HUES6 (cell line): ENCODE data around the gene CBX1.
A peak's percentile ranks its signal among the peaks of the same experiment; 100 is the strongest.

Experiments used
- H3K27ac ChIP-seq: 2 replicates; pipeline ENCODE4 v1.7.0; 2013; ENCODE audit warnings: low read depth, mild to moderate bottlenecking, low read length, inconsistent platforms
- H3K27me3 ChIP-seq: 2 replicates; pipeline ENCODE4 v1.6.1; 2013; ENCODE audit warnings: low read length; ENCODE audit not compliant: control insufficient read depth, insufficient read depth
- H3K36me3 ChIP-seq: 2 replicates; pipeline ENCODE4 v1.6.1; 2013; ENCODE audit warnings: low read length; ENCODE audit not compliant: control insufficient read depth, insufficient read depth
- H3K4me1 ChIP-seq: 2 replicates; pipeline ENCODE4 v1.6.1; 2013; ENCODE audit warnings: low read length; ENCODE audit not compliant: control insufficient read depth, insufficient read depth
- H3K4me3 ChIP-seq: 2 replicates; pipeline ENCODE4 v1.5.1; 2013; ENCODE audit warnings: low read depth, low read length
- H3K9ac ChIP-seq: one replicate; pipeline ENCODE4 v1.6.1; 2013; ENCODE audit warnings: mild to moderate bottlenecking, low read length
- H3K9me3 ChIP-seq: 2 replicates; pipeline ENCODE4 v1.6.1; 2013; ENCODE audit warnings: low read depth, low read length; ENCODE audit not compliant: control insufficient read depth, insufficient read depth

The CBX1 gene

DNA sequence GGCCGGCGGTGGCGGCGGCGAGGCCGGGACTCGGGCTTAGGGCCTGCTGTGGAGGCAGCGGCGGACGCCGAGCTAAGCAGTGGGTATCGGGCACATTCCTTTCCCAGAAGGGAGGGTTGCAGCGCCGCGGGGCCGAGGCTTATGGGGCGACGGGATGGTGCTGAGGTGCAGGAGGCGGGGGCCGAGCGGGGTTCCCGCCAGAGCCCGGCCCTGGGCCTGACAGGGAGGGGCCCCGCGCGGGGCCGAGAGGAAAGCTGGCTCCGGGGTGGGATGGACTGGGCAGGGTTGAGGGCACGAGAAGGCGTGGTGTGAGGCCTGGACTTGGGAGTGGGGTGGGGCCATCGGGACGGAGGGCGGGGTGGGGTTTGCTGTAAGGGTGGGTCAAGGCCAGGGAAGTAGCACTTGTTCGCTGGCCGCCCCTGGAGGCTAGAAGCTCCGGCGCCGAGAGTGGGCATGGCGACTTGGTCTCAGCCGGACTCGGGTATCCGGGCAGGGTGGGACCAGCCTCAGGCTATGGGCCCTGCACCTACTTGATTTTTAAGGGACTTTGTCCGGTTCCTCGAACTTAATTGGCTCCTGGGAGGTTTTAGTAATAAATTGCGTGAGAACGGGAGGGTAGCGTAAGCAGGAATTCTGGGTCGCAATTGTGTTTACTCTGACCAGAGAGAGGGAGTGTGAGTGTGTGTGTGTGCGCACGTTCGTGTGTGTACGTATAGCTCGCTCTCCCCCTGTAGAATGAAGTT lies 52.7 kb downstream of the CBX1 start:
- Histone ChIP-seq H3K4me3 (peak overlapping the region; percentile 62), H3K36me3 (peaks cover 27% of the 10 kb centered on the region), H3K27ac (peak overlapping the region; percentile 90), H3K27me3 (no peaks in the 10 kb centered on the region), H3K9ac (peak overlapping the region; percentile 92), H3K4me1 (peaks cover 50% of the 10 kb centered on the region), H3K9me3 (no peaks in the 10 kb centered on the region)

GRCh38 chr17:48047741-48048383 lies 53.4 kb downstream of the CBX1 start, which contains the start of gene NFE2L1:
TSS of gene NFE2L1 (plus strand) at chr17:48048359. CDS start at chr17:48051119, 2,760 bp downstream.
- H3K9ac ChIP-seq, result peak within 1 kb of the TSS; percentile 92
- peak within 1 kb of the TSS; percentile 82 for H3K4me3 ChIP-seq
- peak within 1 kb of the TSS; percentile 90 for H3K27ac ChIP-seq
- H3K9me3 ChIP-seq, result no peaks in the 10 kb centered on the region
- no peaks in the 10 kb centered on the region for H3K27me3 ChIP-seq
- peaks cover 43% of the 10 kb centered on the region for H3K4me1 ChIP-seq
- peaks cover 23% of the 10 kb centered on the region for H3K36me3 ChIP-seq

DNA sequence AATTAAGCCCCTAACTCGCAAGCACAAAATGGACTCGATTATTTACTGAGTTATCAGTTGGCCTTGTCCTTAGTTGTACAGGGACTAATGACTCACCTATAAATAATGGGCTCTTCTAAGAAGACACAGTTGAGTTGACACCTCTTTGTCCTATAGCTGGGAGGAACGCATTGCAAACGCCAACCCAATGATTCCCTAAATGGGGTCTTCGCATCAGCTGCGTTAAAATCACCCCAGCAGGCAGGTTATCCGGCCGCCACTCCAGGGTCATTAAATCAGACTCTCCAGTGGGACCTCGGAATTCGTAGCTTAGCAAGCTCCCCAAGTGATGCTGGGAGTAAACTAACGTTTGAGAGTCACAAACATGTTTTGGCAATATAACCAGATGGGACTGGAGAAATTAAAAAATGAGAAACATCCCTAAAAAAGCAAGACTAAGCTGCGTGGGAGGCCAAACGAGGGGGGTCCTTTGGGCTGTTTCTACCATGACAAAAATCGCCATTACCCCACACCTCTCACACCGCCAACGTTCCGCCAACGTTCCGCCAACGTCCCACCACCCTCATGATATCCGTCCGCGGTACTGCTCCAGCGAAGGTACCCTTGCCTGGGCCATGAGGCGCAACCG lies 54.1 kb downstream of the CBX1 start:
- H3K4me3 ChIP-seq, result peak overlapping the region; percentile 82
- H3K27ac ChIP-seq, result peak overlapping the region; percentile 81
- peaks cover 17% of the 10 kb centered on the region for H3K36me3 ChIP-seq
- no peaks in the 10 kb centered on the region for H3K9me3 ChIP-seq
- H3K27me3 ChIP-seq, result no peaks in the 10 kb centered on the region
- H3K9ac ChIP-seq, result peak overlapping the region; percentile 92
- H3K4me1 ChIP-seq, result peaks cover 37% of the 10 kb centered on the region

DNA sequence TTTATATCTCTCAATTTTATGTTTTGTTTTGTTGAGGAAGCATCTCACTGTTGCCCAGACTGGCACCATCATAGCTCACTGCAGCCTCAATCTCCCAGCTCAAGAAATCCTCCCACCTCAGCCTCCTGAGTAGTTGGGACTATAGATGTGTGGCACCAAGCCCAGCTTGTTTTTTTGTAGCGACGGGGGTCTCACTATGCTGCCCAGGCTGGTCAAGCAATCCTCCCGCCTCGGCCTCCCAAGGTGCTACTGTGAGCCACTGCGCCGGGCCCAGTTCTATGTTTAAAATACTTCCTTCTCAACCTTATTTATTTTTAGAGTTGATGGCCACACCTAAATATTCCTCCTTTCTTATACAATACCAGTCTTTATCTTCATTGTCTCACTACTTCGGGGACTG lies 55.0 kb downstream of the CBX1 start:
- peaks cover 29% of the 10 kb centered on the region for H3K4me1 ChIP-seq
- no peak overlapping the region for H3K27ac ChIP-seq
- no peaks in the 10 kb centered on the region for H3K9me3 ChIP-seq
- H3K27me3 ChIP-seq, result no peaks in the 10 kb centered on the region
- H3K9ac ChIP-seq, result no peak overlapping the region
- H3K36me3 ChIP-seq, result peaks cover 9% of the 10 kb centered on the region
- peak overlapping the region; percentile 82; the same call in 1 of the 2 replicates for H3K4me3 ChIP-seq

- peaks cover under 1% of the 10 kb centered on the region for H3K36me3 ChIP-seq
- H3K27me3 ChIP-seq, result no peaks in the 10 kb centered on the region
- H3K4me1 ChIP-seq, result peaks cover 20% of the 10 kb centered on the region
- H3K9ac ChIP-seq, result no peak overlapping the region
- no peak overlapping the region for H3K4me3 ChIP-seq
- H3K9me3 ChIP-seq, result no peaks in the 10 kb centered on the region
- no peak overlapping the region for H3K27ac ChIP-seq
Measured at GRCh38 chr17:48045316-48046001, 55.8 kb downstream of the CBX1 start.

- H3K4me3 ChIP-seq, result no peak overlapping the region
- H3K9ac ChIP-seq, result no peak overlapping the region
- H3K27me3 ChIP-seq, result no peaks in the 10 kb centered on the region
- no peaks in the 10 kb centered on the region for H3K36me3 ChIP-seq
- H3K9me3 ChIP-seq, result no peaks in the 10 kb centered on the region
- H3K4me1 ChIP-seq, result peaks cover 15% of the 10 kb centered on the region
- no peak overlapping the region for H3K27ac ChIP-seq
Measured at GRCh38 chr17:48044851-48045250, 56.4 kb downstream of the CBX1 start.

DNA sequence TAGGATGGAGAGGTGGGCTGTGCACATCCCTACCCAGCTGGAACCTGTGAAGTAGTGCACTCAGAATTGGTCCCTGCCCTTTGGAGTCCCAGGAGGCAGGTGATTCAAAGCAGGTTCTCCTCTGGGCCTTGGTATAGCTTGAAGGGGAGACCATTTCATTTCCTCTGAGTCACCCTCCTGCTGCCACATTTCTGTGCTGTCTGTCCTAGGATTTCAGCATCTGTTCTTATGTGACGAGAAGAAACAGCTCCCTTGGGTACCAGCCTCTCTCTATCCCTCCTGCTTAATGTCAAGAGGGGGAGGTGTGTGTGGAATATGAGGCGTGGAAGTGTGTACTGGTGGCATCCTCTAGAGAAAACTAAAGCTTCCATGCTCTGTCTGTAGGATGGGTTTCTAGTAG lies 58.1 kb downstream of the CBX1 start:
- no peaks in the 10 kb centered on the region for H3K9me3 ChIP-seq
- H3K27ac ChIP-seq, result no peak overlapping the region
- peaks cover 15% of the 10 kb centered on the region for H3K27me3 ChIP-seq
- H3K36me3 ChIP-seq, result no peaks in the 10 kb centered on the region
- H3K4me1 ChIP-seq, result peaks cover 16% of the 10 kb centered on the region
- no peak overlapping the region for H3K4me3 ChIP-seq
- no peak overlapping the region for H3K9ac ChIP-seq

DNA sequence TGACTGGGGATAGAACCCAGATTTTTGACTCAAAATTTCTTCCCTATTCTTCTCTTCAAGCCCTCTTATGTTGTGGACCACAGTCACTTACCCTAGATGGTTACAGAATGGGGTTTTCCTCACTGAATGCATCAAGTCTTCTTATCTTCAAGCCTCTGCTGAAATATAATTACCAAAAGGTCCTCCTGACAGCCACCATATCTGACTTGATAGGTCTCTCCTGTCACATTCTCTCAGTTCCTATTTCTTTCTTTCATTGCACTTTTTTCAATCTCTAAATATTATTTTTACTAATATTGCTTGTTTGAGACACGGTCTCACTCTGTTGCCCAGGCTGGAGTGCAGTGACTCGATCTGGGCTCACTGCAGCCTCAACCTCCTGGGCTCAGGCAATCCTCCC lies 62.6 kb downstream of the CBX1 start:
- Histone ChIP-seq H3K4me1 (peaks cover 13% of the 10 kb centered on the region), H3K27me3 (peaks cover 34% of the 10 kb centered on the region), H3K4me3 (no peak overlapping the region), H3K9ac (no peak overlapping the region), H3K36me3 (no peaks in the 10 kb centered on the region), H3K27ac (no peak overlapping the region), H3K9me3 (no peaks in the 10 kb centered on the region)

- Histone ChIP-seq H3K36me3 (no peaks in the 10 kb centered on the region), H3K27ac (no peak overlapping the region), H3K9ac (no peak overlapping the region), H3K4me1 (peaks cover 13% of the 10 kb centered on the region), H3K9me3 (no peaks in the 10 kb centered on the region), H3K4me3 (peak overlapping the region; percentile 67), H3K27me3 (peaks cover 34% of the 10 kb centered on the region)
Measured at GRCh38 chr17:48037838-48038323, 63.4 kb downstream of the CBX1 start.

GRCh38 chr17:48037036-48037837 lies 64.0 kb downstream of the CBX1 start, which contains the start of gene COPZ2:
TSS of gene COPZ2 (minus strand) at chr17:48037797. CDS start at chr17:48037777, 20 bp downstream.
- H3K36me3 ChIP-seq, result no peaks in the 10 kb centered on the region
- no peak within 1 kb of the TSS for H3K27ac ChIP-seq
- H3K27me3 ChIP-seq, result peaks cover 34% of the 10 kb centered on the region
- H3K4me3 ChIP-seq, result peak within 1 kb of the TSS; percentile 67
- H3K4me1 ChIP-seq, result peaks cover 13% of the 10 kb centered on the region
- H3K9ac ChIP-seq, result peak within 1 kb of the TSS; percentile 17
- H3K9me3 ChIP-seq, result no peaks in the 10 kb centered on the region
